ENCODE measurements around the gene NNT.
"Not testable (repeated sequence)": the region's sequence is repeated elsewhere in the genome, so short reads cannot be mapped to it uniquely, and the experiment has no call there.

DNA sequence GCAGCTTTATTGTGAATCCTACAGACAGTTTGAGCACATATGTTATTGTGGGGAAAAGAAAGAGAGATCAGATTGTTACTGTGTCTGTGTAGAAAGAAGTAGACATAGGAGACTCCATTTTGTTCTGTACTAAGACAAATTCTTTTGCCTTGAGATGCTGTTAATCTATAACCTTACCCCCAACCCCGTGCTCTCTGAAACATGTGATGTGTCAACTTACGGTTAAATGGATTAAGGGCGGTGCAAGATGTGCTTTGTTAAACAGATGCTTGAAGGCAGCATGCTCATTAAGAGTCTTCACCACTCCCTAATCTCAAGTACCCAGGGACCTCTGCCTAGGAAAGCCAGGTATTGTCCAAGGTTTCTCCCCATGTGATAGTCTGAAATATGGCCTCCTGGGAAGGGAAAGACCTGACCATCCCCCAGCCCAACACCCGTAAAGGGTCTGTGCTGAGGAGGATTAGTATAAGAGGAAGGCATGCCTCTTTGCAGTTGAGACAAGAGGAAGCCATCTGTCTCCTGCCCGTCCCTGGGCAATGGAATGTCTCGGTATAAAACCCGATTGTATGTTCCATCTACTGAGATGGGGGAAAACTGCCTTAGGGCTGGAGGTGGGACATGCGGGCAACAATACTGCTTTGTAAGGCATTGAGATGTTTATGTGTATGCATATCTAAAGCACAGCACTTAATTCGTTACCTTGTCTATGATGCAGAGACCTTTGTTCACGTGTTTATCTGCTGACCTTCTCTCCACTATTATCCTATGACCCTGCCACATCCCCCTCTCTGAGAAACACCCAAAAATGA is 22.4 kb upstream of the NNT start:
- TF ChIP-seq, protein P1, sequence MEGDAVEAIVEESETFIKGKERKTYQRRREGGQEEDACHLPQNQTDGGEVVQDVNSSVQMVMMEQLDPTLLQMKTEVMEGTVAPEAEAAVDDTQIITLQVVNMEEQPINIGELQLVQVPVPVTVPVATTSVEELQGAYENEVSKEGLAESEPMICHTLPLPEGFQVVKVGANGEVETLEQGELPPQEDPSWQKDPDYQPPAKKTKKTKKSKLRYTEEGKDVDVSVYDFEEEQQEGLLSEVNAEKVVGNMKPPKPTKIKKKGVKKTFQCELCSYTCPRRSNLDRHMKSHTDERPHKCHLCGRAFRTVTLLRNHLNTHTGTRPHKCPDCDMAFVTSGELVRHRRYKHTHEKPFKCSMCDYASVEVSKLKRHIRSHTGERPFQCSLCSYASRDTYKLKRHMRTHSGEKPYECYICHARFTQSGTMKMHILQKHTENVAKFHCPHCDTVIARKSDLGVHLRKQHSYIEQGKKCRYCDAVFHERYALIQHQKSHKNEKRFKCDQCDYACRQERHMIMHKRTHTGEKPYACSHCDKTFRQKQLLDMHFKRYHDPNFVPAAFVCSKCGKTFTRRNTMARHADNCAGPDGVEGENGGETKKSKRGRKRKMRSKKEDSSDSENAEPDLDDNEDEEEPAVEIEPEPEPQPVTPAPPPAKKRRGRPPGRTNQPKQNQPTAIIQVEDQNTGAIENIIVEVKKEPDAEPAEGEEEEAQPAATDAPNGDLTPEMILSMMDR (conservative IDR thresholded peaks at IDR 0.05 in 1 of 2, IDR thresholded peaks at IDR 0.05 in 1 of 2; ENCODE audit: extremely low read depth in 1 of 2, insufficient read depth in 1 of 2, low read depth in 1 of 2, low read length in 2 of 2), result not testable (repeated sequence)
- not testable (repeated sequence) for TF ChIP-seq EZH2 (IDR thresholded peaks at IDR 0.05; ENCODE audit: borderline replicate concordance, low read length)

Data from mammary epithelial cell (primary cell).